NCI-H146 (cell line): ENCODE data around the gene NINJ2.

ENCODE experiments used
- DNase-seq: peaks from one replicate; lab custom pipeline; 2025; lab: John Stamatoyannopoulos, UW

The NINJ2 gene

DNA sequence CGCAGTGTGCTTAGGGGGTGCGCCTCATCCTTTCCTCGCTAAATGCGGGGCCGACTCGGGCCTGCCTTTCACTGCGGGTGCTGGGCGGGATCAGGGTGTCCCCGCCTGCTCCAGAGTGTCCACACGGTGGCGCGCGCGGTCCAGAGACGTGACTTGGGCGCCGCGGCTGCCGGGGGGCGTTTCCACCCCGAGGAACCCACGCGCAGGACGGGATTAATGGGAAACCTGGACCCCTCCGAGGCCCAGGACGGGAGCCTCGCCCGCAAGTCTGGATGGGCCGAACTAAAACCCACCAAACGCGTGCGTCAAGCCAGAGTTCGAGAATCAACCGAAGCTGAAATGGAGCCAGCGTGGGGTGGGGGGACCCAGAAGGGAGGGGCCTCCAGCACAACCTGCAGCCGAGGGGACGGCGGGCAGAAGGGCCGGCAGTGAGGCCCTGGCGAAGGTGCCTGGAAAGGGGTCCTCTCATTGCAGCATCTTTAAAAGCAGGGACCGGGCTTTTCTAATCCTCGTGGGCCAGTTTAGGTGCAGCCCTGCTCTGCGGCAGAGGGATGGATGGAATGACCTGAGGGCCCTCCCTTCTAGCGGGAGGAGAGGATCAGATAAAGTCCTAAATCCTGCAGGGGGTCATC lies 93.3 kb downstream of the NINJ2 start:
- DNase-seq = peak; percentile 76

GRCh38 chr12:569091-569676 lies 94.1 kb downstream of the NINJ2 start:
- DNase-seq = no peak

DNA sequence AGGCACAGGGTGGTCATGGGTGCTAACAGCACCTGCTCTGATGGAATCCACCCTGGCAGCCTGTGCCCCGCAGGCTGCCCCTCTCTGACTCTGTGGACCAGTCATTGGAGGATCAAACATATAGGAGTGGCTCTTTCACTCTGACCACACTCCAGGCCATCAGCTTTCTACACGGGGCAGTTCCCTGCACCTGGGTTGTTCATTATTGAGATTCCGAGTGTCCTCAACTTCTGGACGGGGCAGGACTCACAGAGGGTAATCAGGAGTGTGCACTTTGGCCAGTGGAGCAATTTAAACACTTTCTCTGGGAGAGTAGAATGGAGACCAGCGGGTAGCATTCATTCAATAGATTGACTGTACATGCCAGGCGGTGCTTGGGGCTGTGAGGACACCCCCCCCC lies 94.8 kb downstream of the NINJ2 start:
- no peak for DNase-seq

DNA sequence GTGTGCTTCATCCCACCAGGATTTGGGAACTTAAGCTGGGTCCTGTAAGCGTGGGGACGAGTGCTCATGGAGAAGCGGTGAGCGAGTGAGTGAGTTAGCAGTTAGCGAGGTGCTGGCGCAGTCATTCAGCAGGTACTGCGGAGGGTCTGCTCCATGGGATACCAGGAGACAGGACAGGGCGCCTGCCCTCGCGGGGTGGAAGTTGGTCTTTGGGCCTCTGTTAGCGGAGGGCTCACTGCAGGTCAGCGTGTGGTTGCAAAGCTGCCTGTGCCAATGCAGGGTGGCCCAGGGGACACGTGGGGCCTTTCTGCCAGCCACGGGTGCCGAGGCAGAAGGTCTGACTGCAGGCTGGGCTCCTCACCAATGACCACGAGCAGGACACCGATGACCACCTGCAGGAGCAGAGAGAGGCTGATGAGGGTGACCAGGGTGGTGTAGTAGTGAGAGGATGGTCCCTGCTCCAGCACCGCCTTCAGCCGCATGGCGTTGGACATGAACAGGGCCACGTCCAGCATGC lies 97.6 kb downstream of the NINJ2 start:
- no peak for DNase-seq

GRCh38 chr12:565161-565560 lies 98.1 kb downstream of the NINJ2 start:
- no peak for DNase-seq

GRCh38 chr12:563787-564298 lies 99.4 kb downstream of the NINJ2 start:
- no peak for DNase-seq

- no peak for DNase-seq
Measured at GRCh38 chr12:563250-563781, 99.9 kb downstream of the NINJ2 start.

DNA sequence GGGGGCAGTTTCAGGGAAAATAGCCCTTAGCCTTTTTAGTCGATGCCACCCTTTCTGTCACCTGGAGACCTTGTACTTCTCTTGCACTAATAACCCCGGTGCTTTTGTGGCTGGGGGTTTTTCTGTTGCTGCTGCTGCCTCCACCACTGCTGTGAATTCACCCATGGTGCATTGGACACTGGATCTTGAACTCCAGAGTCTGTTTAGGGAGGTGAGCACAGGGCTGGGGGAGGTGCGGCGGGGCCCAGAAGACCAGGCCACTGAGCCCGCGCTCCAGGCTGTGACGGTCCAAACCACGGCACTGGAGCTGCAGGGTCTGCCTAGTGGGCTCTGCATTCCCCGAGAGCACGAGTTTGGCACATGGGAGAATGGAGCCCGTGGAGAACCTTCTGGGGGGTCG lies 100.6 kb downstream of the NINJ2 start:
- DNase-seq = no peak

DNA sequence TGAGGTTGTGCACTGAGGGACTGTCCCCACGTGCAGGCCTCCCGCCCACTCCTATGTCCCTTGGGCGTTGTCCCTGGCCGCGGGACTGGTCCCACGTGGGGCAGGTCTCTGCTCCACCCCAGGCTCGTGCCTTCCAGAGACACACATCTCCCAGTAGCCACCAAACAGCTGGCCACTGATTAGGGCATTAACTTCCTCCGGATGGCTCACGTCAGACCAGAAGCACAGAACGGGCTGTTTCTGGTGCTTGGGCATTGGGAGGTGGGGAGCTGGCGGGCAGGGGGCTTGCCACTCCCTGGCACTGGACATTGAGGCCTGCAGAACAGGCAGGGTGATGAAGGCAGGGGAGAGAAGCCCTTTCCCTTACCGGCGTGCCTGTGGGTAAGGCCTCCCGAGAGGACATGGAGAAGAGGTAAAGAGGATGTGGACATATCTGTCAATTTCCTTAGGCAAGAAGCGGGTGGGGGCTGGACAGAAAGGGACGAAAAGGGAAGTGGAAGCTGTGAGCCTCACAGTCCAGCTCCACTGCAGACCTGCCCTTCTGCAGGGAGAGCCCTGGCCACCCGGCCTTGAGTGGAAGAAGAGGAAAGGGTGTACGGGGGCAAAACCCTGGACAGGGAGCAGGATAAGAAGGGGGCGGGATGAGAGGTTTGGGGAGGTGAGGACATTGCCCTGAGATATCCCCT lies 101.2 kb downstream of the NINJ2 start:
- no peak for DNase-seq

DNA sequence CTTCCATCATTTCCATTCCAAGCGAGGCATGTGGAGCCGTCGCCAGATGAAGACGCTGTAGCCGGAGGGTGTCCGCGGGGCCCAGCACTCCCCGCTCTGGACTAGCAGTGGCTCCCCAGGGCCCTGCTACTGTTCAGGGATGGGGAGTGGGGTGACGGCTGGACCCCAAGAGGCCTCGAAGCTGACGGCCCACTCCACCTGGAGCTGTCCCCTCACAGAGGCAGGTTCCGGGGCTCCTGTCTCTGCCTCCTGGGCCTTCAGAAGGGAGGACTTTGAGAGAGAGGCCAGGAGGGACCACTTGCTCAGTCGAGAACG lies 101.9 kb downstream of the NINJ2 start:
- no peak for DNase-seq

DNA sequence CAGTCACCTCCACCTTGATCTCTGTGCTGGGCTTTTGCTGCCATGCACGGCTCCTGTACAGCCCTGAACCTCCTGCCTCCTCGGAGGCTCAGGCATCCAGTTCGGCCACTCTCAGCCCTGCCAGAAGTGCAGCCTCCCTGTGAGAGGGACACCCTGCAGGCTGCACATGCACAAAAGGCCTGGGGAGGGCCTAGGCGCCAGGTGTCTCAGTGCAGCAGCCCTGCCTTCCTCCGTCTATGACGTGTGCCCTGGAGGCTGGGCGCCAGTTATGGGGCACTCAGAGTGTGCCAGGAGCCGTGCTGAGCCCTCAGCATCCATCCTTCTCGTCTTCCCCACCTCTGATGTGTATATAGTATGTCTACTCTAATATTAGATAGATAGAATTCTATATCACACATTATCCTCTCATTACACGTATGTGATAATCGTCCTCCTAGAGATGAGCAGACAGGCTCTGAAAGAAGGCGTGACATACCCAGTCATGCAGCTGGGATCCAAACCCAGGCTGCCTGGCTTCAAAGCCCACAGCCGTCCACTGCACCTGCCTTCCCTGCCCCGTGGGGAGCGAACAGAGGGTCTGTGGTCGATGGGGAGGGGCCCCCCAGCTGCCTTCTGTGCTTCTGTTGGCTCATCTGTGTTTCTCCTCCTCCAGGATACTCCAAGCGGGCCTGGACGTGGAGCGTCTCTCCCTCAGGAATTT lies 102.4 kb downstream of the NINJ2 start:
- DNase-seq = no peak

DNA sequence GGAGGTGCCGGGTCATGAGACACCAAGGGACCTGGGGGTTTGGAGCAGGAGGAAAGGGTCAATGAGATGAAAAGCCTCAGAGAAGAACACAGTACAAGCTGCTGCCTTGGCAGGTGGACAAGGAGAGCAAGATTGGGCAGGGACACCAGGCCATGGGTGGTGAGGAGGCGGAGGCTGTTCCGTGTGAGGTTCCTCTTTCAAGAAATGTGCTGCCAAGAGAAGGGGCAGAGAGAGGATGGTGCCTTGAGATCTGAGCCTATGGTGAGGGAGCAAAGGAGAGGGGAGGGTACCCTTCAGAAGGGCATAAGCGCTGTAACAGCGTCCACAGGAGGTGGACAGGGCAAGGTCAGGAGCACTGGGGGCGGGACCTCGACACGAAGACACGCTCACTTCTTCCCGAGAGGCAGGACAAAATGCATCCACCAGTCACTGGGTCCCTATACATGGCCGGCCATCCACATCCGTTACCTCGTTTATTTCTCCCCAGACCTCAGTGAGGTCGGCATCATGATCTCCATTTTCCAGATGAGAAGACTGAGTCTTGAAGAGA lies 103.3 kb downstream of the NINJ2 start:
- no peak for DNase-seq

DNA sequence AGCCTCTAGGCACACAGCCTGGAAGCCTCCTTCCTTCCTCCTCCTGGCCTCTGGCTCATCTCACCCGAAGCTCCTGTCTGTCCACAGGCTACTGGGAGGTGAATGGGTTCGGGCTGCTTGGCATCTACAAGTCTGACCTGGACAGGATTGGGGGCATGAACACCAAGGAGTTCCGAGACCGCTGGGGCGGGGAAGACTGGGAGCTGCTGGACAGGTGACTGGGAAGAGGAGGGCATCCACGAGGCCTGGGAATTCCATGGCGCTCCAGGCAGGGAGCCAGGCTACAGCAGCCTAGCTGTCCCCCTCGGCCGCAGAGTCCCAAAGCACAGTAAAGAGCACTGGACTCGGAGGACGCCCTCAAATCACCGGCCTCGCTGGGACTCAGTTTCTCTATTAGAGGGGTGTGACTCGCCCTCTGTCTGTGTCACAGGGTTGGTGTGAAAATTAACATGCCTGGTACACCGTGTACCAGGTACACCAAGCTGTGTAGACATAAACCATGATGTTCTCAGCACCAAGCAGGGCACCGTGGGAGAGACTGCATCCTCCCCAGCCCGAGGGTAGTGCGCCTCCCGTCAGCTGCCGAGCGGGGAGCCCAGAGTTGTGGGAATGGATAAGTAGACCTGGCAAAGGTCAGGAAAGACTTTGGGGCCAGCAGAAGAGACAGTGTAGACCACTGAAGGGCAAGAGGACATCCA lies 103.9 kb downstream of the NINJ2 start:
- DNase-seq = no peak

DNA sequence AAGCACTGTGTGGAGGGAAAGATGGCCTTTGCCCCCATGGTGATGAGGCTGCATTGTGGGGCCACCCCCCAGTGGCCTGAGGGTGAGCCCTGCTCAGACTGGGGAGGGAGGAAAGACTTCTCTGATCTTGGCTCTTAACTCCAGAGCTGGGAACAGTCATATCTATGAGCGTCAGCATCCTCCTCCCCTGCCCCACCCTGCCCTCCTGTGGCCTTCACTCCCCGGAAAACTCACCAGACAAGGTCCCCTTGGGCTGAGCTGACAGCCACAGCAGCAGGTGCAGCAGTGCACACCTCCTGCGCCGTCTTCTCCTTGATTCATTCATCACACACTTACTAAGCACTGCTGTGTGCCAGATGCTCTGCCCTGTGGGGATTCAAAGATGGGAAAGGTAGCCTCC lies 104.7 kb downstream of the NINJ2 start:
- no peak for DNase-seq

GRCh38 chr12:556498-556897 lies 106.7 kb downstream of the NINJ2 start:
- DNase-seq = no peak

- DNase-seq = no peak
Measured at GRCh38 chr12:554001-554285, 109.3 kb downstream of the NINJ2 start.

DNA sequence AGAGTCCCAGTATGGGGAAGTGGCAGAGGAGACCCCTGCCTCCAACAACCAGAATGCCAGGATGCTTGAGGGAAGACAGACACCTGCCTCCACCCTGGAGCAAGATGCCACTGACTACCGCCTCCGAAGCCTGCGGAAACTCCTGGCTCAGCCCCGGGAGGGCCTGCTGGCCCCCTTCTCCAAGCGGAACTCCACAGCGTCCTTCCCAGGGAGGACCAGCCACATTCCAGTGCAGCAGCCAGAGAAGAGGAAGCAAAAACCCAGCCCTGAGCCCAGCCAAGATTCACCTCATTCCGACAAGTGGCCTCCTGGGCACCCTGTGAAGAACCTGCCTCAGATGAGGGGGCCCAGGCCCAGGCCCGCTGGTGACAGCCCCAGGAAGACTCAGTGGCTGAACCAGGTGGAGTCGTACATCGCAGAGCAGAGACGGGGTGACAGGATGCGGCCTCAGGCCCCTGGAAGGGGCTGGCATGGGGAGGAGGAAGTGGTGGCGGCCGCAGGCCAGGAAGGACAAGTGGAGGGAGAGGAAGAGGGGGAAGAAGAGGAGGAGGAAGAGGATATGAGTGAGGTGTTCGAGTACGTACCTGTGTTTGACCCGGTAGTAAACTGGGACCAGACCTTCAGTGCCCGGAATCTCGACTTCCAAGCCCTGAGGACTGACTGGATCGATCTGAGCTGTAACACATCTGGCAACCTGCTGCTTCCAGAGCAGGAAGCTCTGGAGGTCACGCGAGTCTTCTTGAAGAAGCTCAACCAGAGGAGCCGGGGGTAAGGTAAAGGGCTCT lies 109.8 kb downstream of the NINJ2 start:
- DNase-seq = no peak

- no peak for DNase-seq
Measured at GRCh38 chr12:552466-552865, 110.8 kb downstream of the NINJ2 start.

GRCh38 chr12:550473-551260 lies 112.6 kb downstream of the NINJ2 start:
- DNase-seq = no peak

- no peak for DNase-seq
Measured at GRCh38 chr12:549476-550082, 113.7 kb downstream of the NINJ2 start.
